ENCODE measurements around the gene ASCL1.

The ASCL1 gene

GRCh38 chr12:102957339-102958050, at the start of gene ASCL1:
Gene ASCL1, plus strand, starts transcription at chr12:102957674. Its CDS starts 571 bp downstream, at chr12:102958245.
- Histone ChIP-seq H3K27me3 (ENCODE audit: insufficient read depth, low read length) (peaks cover 49% of the 10 kb centered on the region), H3K9me3 (ENCODE audit: low read length) (peaks cover 2% of the 10 kb centered on the region), H2AFZ (ENCODE audit: low read depth, low read length) (peak within 1 kb of the TSS; percentile 98), H3K36me3 (ENCODE audit: insufficient read depth, low read length) (no peaks in the 10 kb centered on the region), H3K4me1 (ENCODE audit: insufficient read depth, low read length) (peaks cover 28% of the 10 kb centered on the region), H3K4me3 (ENCODE audit: low read length) (peak within 1 kb of the TSS; percentile 50)

GRCh38 chr12:102907918-102908317, 49.6 kb upstream of the ASCL1 start:
- Histone ChIP-seq H3K9me3 (ENCODE audit: low read length) (no peaks in the 10 kb centered on the region), H2AFZ (ENCODE audit: low read depth, low read length) (no peak overlapping the region), H3K4me1 (ENCODE audit: insufficient read depth, low read length) (no peaks in the 10 kb centered on the region), H3K27me3 (ENCODE audit: insufficient read depth, low read length) (no peaks in the 10 kb centered on the region), H3K36me3 (ENCODE audit: insufficient read depth, low read length) (no peaks in the 10 kb centered on the region), H3K4me3 (ENCODE audit: low read length) (no peak overlapping the region)

GRCh38 chr12:102910137-102910536, 47.3 kb upstream of the ASCL1 start:
- H2AFZ ChIP-seq (ENCODE audit: low read depth, low read length): no peak overlapping the region
- no peaks in the 10 kb centered on the region for H3K36me3 ChIP-seq (ENCODE audit: insufficient read depth, low read length)
- H3K27me3 ChIP-seq (ENCODE audit: insufficient read depth, low read length): no peaks in the 10 kb centered on the region
- no peak overlapping the region for H3K4me3 ChIP-seq (ENCODE audit: low read length)
- H3K4me1 ChIP-seq (ENCODE audit: insufficient read depth, low read length): no peaks in the 10 kb centered on the region
- no peaks in the 10 kb centered on the region for H3K9me3 ChIP-seq (ENCODE audit: low read length)

GRCh38 chr12:102910792-102911191, 46.7 kb upstream of the ASCL1 start:
- Histone ChIP-seq H2AFZ (ENCODE audit: low read depth, low read length) (no peak overlapping the region), H3K27me3 (ENCODE audit: insufficient read depth, low read length) (no peaks in the 10 kb centered on the region), H3K4me3 (ENCODE audit: low read length) (no peak overlapping the region), H3K4me1 (ENCODE audit: insufficient read depth, low read length) (no peaks in the 10 kb centered on the region), H3K9me3 (ENCODE audit: low read length) (no peaks in the 10 kb centered on the region), H3K36me3 (ENCODE audit: insufficient read depth, low read length) (no peaks in the 10 kb centered on the region)

GRCh38 chr12:102911320-102911719, 46.2 kb upstream of the ASCL1 start:
- Histone ChIP-seq H3K36me3 (ENCODE audit: insufficient read depth, low read length) (no peaks in the 10 kb centered on the region), H3K9me3 (ENCODE audit: low read length) (no peaks in the 10 kb centered on the region), H3K27me3 (ENCODE audit: insufficient read depth, low read length) (no peaks in the 10 kb centered on the region), H3K4me3 (ENCODE audit: low read length) (no peak overlapping the region), H2AFZ (ENCODE audit: low read depth, low read length) (no peak overlapping the region), H3K4me1 (ENCODE audit: insufficient read depth, low read length) (no peaks in the 10 kb centered on the region)

GRCh38 chr12:102912258-102912657, 45.2 kb upstream of the ASCL1 start:
- Histone ChIP-seq H3K4me3 (ENCODE audit: low read length) (no peak overlapping the region), H3K9me3 (ENCODE audit: low read length) (no peaks in the 10 kb centered on the region), H3K4me1 (ENCODE audit: insufficient read depth, low read length) (no peaks in the 10 kb centered on the region), H2AFZ (ENCODE audit: low read depth, low read length) (no peak overlapping the region), H3K36me3 (ENCODE audit: insufficient read depth, low read length) (no peaks in the 10 kb centered on the region), H3K27me3 (ENCODE audit: insufficient read depth, low read length) (no peaks in the 10 kb centered on the region)

GRCh38 chr12:102913453-102914226, 43.8 kb upstream of the ASCL1 start:
- H3K4me3 ChIP-seq (ENCODE audit: low read length): no peak overlapping the region
- no peaks in the 10 kb centered on the region for H3K36me3 ChIP-seq (ENCODE audit: insufficient read depth, low read length)
- H3K9me3 ChIP-seq (ENCODE audit: low read length): no peaks in the 10 kb centered on the region
- H3K4me1 ChIP-seq (ENCODE audit: insufficient read depth, low read length): no peaks in the 10 kb centered on the region
- H2AFZ ChIP-seq (ENCODE audit: low read depth, low read length): no peak overlapping the region
- peaks cover 3% of the 10 kb centered on the region for H3K27me3 ChIP-seq (ENCODE audit: insufficient read depth, low read length)

- no peaks in the 10 kb centered on the region for H3K4me1 ChIP-seq (ENCODE audit: insufficient read depth, low read length)
- no peaks in the 10 kb centered on the region for H3K36me3 ChIP-seq (ENCODE audit: insufficient read depth, low read length)
- H2AFZ ChIP-seq (ENCODE audit: low read depth, low read length): no peak overlapping the region
- H3K4me3 ChIP-seq (ENCODE audit: low read length): no peak overlapping the region
- no peaks in the 10 kb centered on the region for H3K9me3 ChIP-seq (ENCODE audit: low read length)
- H3K27me3 ChIP-seq (ENCODE audit: insufficient read depth, low read length): peaks cover 3% of the 10 kb centered on the region
Measured at GRCh38 chr12:102916252-102917025, 41.0 kb upstream of the ASCL1 start.

- Histone ChIP-seq H2AFZ (ENCODE audit: low read depth, low read length) (no peak within 1 kb of the TSS), H3K36me3 (ENCODE audit: insufficient read depth, low read length) (no peaks in the 10 kb centered on the region), H3K27me3 (ENCODE audit: insufficient read depth, low read length) (peaks cover 3% of the 10 kb centered on the region), H3K4me1 (ENCODE audit: insufficient read depth, low read length) (no peaks in the 10 kb centered on the region), H3K9me3 (ENCODE audit: low read length) (no peaks in the 10 kb centered on the region), H3K4me3 (ENCODE audit: low read length) (no peak within 1 kb of the TSS)
Measured at GRCh38 chr12:102917026-102917787, 40.3 kb upstream of the ASCL1 start, which contains the start of gene PAH. Gene PAH, minus strand, starts transcription at chr12:102917244. Its CDS starts 114 bp downstream, at chr12:102917130.

- H3K36me3 ChIP-seq (ENCODE audit: insufficient read depth, low read length): no peaks in the 10 kb centered on the region
- no peak overlapping the region for H3K4me3 ChIP-seq (ENCODE audit: low read length)
- H2AFZ ChIP-seq (ENCODE audit: low read depth, low read length): no peak overlapping the region
- H3K27me3 ChIP-seq (ENCODE audit: insufficient read depth, low read length): peaks cover 3% of the 10 kb centered on the region
- H3K4me1 ChIP-seq (ENCODE audit: insufficient read depth, low read length): no peaks in the 10 kb centered on the region
- no peaks in the 10 kb centered on the region for H3K9me3 ChIP-seq (ENCODE audit: low read length)
Measured at GRCh38 chr12:102918840-102919239, 38.6 kb upstream of the ASCL1 start.

- Histone ChIP-seq H3K9me3 (ENCODE audit: low read length) (no peaks in the 10 kb centered on the region), H2AFZ (ENCODE audit: low read depth, low read length) (no peak overlapping the region), H3K4me1 (ENCODE audit: insufficient read depth, low read length) (no peaks in the 10 kb centered on the region), H3K4me3 (ENCODE audit: low read length) (no peak overlapping the region), H3K27me3 (ENCODE audit: insufficient read depth, low read length) (peaks cover 3% of the 10 kb centered on the region), H3K36me3 (ENCODE audit: insufficient read depth, low read length) (no peaks in the 10 kb centered on the region)
Measured at GRCh38 chr12:102920271-102920670, 37.2 kb upstream of the ASCL1 start.

- Histone ChIP-seq H3K9me3 (ENCODE audit: low read length) (no peaks in the 10 kb centered on the region), H2AFZ (ENCODE audit: low read depth, low read length) (no peak overlapping the region), H3K36me3 (ENCODE audit: insufficient read depth, low read length) (no peaks in the 10 kb centered on the region), H3K4me3 (ENCODE audit: low read length) (no peak overlapping the region), H3K27me3 (ENCODE audit: insufficient read depth, low read length) (peaks cover 3% of the 10 kb centered on the region), H3K4me1 (ENCODE audit: insufficient read depth, low read length) (no peaks in the 10 kb centered on the region)
Measured at GRCh38 chr12:102921240-102921639, 36.2 kb upstream of the ASCL1 start.

Measured in neuron (in vitro differentiated cells).